ENCODE results near the gene PA2G4.

DNA sequence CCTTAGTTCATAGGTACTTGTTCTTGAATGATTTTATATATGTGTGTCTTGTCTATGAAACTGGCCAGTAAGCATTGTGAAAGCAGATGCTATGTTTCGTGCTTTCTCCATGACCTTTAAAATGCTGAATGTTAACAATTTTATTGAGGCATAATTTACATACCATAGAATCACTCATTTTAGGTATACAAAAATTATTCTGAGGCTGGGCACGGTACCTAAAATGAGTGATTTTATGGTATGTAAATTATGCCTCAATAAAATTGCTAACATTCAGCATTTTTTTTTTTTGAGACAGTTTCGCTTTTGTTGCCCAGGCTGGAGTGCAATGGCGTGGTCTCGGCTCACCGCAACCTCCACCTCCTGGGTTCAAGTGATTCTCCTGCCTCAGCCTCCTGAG is 30.5 kb downstream of the PA2G4 start:
- TF ChIP-seq MYC (IDR thresholded peaks at IDR 0.05; ENCODE audit: low read depth, low read length) (no peak), POLR2A (IDR thresholded peaks at IDR 0.05; ENCODE audit: low read depth, low read length) (no peak)
- TF ChIP-seq, protein P1, sequence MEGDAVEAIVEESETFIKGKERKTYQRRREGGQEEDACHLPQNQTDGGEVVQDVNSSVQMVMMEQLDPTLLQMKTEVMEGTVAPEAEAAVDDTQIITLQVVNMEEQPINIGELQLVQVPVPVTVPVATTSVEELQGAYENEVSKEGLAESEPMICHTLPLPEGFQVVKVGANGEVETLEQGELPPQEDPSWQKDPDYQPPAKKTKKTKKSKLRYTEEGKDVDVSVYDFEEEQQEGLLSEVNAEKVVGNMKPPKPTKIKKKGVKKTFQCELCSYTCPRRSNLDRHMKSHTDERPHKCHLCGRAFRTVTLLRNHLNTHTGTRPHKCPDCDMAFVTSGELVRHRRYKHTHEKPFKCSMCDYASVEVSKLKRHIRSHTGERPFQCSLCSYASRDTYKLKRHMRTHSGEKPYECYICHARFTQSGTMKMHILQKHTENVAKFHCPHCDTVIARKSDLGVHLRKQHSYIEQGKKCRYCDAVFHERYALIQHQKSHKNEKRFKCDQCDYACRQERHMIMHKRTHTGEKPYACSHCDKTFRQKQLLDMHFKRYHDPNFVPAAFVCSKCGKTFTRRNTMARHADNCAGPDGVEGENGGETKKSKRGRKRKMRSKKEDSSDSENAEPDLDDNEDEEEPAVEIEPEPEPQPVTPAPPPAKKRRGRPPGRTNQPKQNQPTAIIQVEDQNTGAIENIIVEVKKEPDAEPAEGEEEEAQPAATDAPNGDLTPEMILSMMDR (IDR thresholded peaks at IDR 0.05; ENCODE audit: extremely low read depth in 1 of 2, insufficient read depth in 1 of 2, low read depth in 1 of 2, low read length in 2 of 2): no peak
